KOPT-K1 (cell line): ENCODE results near the gene LRRC46.

ENCODE experiments used
- H3K27ac ChIP-seq: fragments of 200-600 bp; sonication (generic); 2 replicates; pipeline ENCODE4 v1.5.1; 2016; ENCODE audit warnings: antibody characterized with exemption, mild to moderate bottlenecking, low read depth, low read length; ENCODE audit not compliant: poor library complexity, severe bottlenecking
- H3K36me3 ChIP-seq: fragments of 200-600 bp; sonication (generic); 2 replicates; pipeline ENCODE4 v1.5.1; 2017; ENCODE audit warnings: antibody characterized with exemption, mild to moderate bottlenecking, low read length, moderate library complexity; ENCODE audit not compliant: insufficient read depth
- H3K9me3 ChIP-seq: fragments of 200-600 bp; sonication (generic); 2 replicates; pipeline ENCODE4 v1.5.1; 2017; ENCODE audit warnings: antibody characterized with exemption, low read length, mild to moderate bottlenecking; ENCODE audit not compliant: insufficient read depth, poor library complexity, severe bottlenecking

Gene LRRC46

DNA sequence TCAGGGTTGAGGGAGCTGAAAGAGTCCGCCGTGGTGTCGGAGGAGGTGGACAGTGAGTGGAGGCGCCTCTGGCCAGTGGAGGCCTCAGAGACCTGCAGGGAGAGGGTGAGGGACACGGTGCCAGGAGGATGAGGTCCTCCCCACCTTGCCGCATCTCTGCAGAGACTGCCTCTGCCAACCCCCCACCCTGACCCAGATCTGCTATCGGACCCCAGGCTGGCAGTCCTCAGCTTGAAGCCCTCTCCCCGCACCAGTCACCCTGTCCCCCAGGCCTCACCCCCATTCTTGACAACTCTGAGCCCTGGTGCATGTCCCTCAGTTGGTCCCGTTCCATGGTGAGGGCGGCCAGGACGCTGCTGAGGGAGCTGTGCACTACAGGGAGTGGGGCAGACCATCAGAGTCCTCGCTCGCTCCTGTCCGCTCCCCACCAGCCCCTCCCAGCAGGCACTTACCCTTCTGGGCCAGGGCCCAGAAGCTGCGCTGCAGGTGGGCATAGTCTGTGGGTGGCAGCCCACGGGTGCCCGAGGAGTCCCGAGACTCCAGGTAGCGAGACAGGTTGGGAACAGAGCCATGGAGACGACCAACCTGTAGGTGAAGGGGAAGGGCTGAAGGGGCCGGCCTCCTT is 15.2 kb upstream of the LRRC46 start:
- H3K9me3 ChIP-seq, result no peaks in the 10 kb centered on the region
- peaks cover 75% of the 10 kb centered on the region; the same call in 1 of the 2 replicates for H3K36me3 ChIP-seq
- H3K27ac ChIP-seq, result no peak overlapping the region

DNA sequence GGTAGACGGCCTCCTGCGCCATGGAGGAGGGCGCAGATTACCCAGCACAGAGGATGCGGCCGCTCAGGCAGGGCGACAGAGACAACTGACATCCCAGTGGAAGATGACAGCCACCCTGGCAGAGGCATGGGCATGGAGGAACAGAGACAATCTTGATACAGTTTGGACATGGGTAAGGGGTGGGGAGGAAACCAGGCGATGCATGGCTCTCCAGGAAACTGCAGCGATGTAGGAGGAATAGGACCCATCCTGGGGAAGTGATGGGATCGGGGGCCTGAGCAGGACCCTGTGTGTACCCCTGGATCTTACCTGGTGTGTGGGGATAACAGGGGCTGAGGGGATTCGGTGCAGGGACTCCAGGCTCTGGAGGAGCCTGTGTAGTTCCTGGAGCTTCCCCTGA is 14.5 kb upstream of the LRRC46 start:
- H3K36me3 ChIP-seq, result peaks cover 70% of the 10 kb centered on the region; the same call in 1 of the 2 replicates

GRCh38 chr17:47818002-47818695 is 13.3 kb upstream of the LRRC46 start:
- Histone ChIP-seq H3K27ac (no peak overlapping the region), H3K36me3 (peaks cover 63% of the 10 kb centered on the region), H3K9me3 (no peaks in the 10 kb centered on the region)

More for the DNA sequence above, 14.5 kb upstream of the LRRC46 start:
- no peak overlapping the region for H3K27ac ChIP-seq
- H3K9me3 ChIP-seq, result no peaks in the 10 kb centered on the region

DNA sequence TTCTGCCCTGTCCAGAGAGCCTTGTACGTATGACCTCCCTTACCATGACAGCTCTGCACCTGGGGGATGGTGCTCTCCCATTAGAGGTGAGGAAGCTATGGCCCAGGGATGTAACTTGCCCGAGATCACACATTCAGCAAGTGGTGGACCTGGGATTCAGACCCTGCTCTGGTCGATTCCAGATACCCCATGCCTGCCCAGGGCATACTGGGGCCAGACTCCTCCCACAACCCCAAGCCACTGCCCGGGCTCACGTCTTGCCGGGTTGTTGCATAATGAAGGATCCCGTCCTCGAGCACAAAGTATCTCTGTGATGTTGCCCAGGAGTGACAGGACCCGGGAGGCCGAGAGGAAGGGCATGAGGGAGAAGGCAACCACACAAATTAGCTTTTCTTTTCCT is 12.0 kb upstream of the LRRC46 start:
- Histone ChIP-seq H3K36me3 (peaks cover 63% of the 10 kb centered on the region), H3K9me3 (no peaks in the 10 kb centered on the region), H3K27ac (no peak overlapping the region)

GRCh38 chr17:47820033-47820789 is 11.3 kb upstream of the LRRC46 start:
- Histone ChIP-seq H3K9me3 (no peaks in the 10 kb centered on the region), H3K36me3 (peaks cover 61% of the 10 kb centered on the region), H3K27ac (no peak overlapping the region)

- Histone ChIP-seq H3K9me3 (no peaks in the 10 kb centered on the region), H3K27ac (peak overlapping the region; percentile 63), H3K36me3 (peaks cover 59% of the 10 kb centered on the region)
Measured at GRCh38 chr17:47821031-47821423, 10.4 kb upstream of the LRRC46 start.

DNA sequence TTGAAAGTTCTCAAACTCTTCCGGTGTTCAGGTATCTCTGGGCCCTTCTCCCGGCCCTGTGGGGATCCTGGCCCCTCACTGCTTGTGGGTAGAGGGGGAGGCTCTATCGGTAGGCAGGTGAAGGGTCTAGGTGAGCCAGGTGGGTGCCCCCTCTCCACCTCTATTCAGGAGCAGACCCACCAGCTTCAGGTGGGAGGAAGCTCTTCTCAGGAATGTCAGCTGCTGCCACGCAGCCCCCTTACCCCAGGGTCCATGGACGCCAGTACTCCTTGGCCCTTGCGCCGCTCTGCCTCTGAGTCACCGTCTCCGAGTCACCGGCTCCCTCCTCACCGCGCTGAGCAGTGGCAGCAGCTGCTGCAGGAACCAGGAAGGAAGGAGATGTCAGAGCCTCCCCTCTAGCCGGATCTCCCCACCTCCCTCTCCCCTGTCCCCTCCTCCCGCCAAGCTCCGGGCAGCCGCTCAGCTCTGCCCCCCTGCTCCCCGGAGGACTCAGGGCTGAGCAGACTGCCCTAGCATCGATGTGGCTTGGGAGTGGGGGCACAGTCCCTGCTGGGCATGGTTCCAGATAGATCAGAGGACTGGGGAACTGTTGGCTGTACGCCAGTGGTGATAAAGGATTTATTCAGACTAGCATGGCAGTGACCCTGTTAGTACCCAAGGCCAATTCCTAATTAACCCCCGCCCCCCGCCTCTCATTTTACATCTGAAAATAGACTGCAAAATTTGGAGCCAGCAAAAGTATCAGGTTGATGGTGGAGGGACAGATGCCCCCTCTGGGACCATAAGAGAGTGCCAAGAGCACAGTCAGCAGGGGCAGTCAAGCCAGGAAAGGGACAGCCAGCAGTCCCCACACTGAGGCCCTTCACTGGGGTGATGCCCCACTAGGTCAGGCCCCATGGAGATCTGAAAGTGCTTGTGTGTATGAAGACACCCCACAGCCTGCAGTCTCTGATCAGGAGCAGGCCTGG is 9.8 kb upstream of the LRRC46 start, which contains the start of gene OSBPL7:
TSS of gene OSBPL7 (minus strand) at position 371 of the 968 bp plus-strand sequence. CDS start 1,516 bp downstream, outside the sequence.
- Histone ChIP-seq H3K9me3 (no peaks in the 10 kb centered on the region), H3K36me3 (peaks cover 59% of the 10 kb centered on the region), H3K27ac (peak within 1 kb of the TSS; percentile 63)

DNA sequence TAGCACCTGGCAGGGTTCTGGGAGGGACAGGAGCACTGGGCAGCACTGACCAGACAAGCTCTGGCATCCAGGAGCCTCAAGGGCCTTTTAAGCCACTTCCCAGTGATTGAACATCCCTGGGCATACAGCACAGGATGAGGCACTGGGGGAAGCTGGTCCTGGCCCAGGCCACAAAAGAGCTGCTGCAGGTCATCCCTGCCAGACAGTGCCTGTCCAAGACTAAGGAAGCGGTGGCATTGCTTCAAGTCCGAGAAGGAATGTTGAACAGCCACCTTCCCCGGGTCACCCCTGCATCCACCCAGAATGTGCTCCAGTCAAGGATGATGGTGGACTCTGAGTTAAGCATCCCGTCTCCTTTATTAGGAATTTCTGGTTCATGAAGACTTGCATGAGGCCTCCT is 8.7 kb upstream of the LRRC46 start:
- Histone ChIP-seq H3K27ac (no peak overlapping the region), H3K36me3 (peaks cover 58% of the 10 kb centered on the region)

GRCh38 chr17:47823519-47823918 is 8.0 kb upstream of the LRRC46 start:
- Histone ChIP-seq H3K36me3 (peaks cover 58% of the 10 kb centered on the region), H3K27ac (no peak overlapping the region), H3K9me3 (no peaks in the 10 kb centered on the region)

More for the DNA sequence above, 8.7 kb upstream of the LRRC46 start:
- no peaks in the 10 kb centered on the region for H3K9me3 ChIP-seq

DNA sequence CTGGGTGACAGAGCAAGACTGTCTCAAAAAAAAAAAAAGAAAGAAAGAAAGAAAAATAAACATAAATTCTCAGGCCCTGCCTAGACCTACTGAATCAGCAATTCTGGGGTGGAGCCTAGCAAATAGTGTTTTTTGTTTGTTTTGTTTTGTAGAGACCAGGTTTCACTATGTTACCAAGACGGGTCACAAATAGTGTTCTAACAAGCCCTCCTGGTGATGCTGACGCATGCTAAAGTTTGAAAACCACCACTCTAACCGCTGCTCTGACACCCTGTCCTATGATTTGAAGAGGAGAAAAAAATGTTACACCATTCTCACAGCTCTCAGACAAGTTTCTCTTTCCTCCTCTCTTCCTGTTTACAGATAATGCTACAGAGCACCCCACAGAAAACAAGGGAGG is 1.6 kb upstream of the LRRC46 start:
- H3K36me3 ChIP-seq, result peaks cover 41% of the 10 kb centered on the region
- no peaks in the 10 kb centered on the region for H3K9me3 ChIP-seq
- H3K27ac ChIP-seq, result no peak overlapping the region

- H3K36me3 ChIP-seq, result peaks cover 39% of the 10 kb centered on the region
- peak overlapping the region; percentile 82 for H3K27ac ChIP-seq
- H3K9me3 ChIP-seq, result no peaks in the 10 kb centered on the region
Measured at GRCh38 chr17:47830396-47831002, 971 bp upstream of the LRRC46 start.

GRCh38 chr17:47831934-47832327 is 461 bp downstream of the LRRC46 start:
- peaks cover 35% of the 10 kb centered on the region for H3K36me3 ChIP-seq
- no peaks in the 10 kb centered on the region for H3K9me3 ChIP-seq
- peak overlapping the region; percentile 82 for H3K27ac ChIP-seq

DNA sequence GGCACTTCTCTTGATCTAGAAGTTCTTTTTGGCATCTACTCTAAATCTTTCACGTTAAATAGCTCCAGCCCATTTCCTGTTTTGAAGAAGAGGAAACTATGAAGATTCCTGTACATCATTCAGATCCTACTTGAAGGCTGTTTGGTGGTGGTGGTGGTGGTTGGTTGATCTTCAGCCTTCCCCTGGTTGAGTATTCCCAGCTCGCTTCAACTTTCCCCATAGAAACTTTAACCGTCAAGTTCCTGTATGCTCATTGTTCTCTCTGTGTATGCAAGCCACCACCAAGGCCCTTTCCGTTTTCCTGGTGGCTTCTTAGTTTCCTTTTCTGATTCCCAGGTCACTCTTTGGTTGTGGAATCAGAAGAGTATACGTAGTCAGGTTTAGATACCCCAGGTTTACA is 3.3 kb downstream of the LRRC46 start:
- H3K27ac ChIP-seq, result no peak overlapping the region
- no peaks in the 10 kb centered on the region for H3K9me3 ChIP-seq
- peaks cover 31% of the 10 kb centered on the region; the same call in 1 of the 2 replicates for H3K36me3 ChIP-seq

- H3K36me3 ChIP-seq, result peaks cover 31% of the 10 kb centered on the region; the same call in 1 of the 2 replicates
- no peak overlapping the region for H3K27ac ChIP-seq
- no peaks in the 10 kb centered on the region for H3K9me3 ChIP-seq
Measured at GRCh38 chr17:47836601-47837000, 5.1 kb downstream of the LRRC46 start.
